Measurements from ENCODE around the gene GPR173.

Gene GPR173

DNA sequence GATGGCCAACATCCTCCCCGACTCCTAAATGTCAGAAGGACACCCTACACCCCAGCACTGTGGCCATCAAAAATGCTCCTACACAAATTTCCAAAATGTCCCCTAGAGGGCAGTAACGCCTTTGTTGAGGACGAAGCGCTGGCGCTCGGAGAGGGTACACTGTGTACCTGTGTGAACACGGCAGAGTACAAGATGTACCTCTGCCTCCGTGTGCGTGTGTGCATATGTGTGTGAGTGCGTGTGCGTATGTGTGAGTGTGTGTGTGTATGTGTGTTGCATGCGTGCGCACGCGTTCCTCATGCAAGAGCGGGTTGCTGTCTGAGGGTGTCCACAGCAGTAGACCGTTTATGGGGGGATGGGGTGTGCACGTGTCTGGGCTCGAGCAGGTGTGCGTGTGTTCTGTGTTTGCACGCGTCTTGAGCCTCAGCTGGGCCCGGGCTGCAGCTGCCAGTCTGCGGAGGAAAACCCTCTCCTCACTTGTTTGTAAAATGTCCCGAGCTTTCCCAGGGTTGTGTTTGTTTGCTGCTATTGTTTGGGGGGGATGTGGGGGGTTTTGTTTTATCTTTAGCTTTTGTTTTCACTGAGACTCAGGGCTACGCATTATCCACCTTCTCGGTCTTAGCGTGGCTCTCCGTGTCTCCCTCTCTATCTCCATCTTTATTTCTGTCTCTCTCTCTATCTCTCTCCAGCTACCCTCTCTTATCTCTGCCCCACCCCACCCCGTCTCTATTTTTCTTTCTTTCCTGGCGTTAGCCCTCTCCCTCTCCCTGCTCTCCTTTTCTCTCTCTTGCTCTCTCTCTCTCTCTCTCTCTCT lies 23.2 kb downstream of the GPR173 start:
- peak; percentile 52 for DNase-seq

DNA sequence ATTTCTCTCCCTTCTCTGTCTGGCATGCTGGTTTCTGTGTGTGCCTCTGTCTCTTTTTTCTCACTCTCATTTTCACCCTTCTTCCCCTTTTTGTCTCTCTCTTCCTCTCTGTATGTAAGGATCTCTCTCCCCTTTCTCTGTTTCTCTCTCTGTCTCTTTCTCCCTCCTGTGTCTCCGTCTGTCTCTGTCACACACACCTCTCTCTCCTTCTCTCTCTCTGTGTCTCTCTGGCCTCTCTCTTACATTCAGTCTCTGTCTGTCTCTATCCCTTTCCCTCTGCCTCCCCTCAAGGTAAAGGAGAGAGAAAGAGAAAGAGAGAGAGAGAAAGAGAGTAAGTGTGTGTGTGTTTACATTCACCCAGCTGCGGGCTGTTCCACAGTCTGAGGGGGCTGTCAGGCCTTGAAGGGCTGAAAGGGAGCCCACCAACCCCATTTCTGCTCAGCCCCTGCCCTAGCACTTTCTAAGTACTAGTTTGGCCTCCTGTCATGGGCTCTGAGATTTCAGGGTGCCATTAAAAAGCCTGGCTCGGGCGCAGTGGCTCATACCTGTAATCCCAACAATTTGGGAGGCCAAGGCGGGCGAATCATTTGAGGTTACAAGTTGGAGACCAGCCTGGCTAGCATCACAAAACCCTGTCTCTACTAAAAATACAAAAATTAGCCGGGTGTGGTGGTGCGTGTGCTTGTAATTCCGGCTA lies 24.0 kb downstream of the GPR173 start:
- DNase-seq = no peak

DNA sequence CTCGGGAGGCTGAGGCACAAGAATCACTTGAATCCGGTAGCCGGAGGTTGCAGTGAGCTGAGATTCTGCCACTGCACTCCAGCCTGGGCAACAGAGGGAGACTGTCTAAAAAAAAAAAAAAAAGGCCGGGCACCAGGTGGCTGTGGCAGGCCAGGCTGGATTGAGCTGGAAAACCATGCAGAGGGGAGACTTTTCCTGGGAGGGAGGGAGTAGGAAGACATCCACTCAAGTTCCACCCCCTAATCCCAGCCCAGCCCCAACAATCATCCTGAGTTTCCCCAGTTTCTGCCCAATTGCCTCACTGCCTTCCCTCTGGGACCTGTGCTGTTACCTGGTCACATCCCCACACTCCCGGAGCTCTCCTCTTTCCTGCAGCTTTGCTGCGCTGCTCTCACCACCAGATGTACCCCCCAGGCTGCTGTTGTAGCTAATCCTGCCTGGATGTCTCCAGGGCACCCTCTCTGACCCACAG lies 24.6 kb downstream of the GPR173 start:
- DNase-seq = no peak

DNA sequence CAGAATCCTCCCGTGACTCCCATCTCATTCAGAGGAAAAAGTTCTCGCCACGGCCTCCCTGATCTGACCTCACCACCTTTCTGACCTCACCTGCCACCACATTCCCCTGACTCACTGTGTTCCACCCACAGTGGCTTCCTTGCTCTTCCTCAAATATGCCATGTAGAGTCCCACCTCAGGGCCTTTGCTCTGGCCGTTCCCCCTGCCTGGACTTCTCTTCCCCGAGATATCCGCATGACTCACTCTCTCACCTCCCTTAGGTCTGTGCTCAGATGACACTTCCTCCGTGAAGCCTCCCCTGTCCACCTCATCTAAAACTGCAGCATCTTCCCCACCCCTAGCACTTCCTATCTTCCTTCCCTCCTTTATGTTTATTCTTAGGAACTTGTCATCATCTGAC lies 26.4 kb downstream of the GPR173 start:
- DNase-seq = no peak

DNA sequence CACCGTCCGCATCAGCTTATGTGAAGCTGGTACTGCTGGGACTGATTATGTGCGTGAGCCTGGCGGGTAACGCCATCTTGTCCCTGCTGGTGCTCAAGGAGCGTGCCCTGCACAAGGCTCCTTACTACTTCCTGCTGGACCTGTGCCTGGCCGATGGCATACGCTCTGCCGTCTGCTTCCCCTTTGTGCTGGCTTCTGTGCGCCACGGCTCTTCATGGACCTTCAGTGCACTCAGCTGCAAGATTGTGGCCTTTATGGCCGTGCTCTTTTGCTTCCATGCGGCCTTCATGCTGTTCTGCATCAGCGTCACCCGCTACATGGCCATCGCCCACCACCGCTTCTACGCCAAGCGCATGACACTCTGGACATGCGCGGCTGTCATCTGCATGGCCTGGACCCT lies 28.1 kb downstream of the GPR173 start:
- no peak for DNase-seq

DNA sequence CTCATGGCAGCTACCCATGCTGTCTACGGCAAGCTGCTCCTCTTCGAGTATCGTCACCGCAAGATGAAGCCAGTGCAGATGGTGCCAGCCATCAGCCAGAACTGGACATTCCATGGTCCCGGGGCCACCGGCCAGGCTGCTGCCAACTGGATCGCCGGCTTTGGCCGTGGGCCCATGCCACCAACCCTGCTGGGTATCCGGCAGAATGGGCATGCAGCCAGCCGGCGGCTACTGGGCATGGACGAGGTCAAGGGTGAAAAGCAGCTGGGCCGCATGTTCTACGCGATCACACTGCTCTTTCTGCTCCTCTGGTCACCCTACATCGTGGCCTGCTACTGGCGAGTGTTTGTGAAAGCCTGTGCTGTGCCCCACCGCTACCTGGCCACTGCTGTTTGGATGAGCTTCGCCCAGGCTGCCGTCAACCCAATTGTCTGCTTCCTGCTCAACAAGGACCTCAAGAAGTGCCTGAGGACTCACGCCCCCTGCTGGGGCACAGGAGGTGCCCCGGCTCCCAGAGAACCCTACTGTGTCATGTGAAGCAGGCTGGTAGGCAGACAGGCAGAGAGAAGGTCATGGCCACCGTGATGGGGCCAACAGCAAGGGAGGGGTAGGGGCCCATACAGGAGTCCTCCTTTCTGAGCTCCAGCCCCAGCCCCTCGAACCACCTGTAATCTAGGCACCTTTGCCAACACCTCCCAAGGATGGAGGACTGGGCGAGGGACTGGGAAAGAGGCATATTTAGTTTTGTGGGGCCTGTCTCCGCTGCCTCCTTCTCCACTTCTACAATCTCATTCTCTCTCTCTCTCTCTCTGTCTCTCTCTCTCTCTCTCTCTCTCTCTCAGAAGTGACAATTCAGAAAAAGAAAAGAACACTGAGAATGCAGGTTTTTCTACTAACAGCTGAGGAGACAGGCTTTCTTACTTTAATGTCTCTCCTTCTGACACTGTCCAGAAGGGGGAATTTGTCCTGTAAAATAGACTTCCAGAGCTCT lies 28.9 kb downstream of the GPR173 start:
- no peak for DNase-seq

DNA sequence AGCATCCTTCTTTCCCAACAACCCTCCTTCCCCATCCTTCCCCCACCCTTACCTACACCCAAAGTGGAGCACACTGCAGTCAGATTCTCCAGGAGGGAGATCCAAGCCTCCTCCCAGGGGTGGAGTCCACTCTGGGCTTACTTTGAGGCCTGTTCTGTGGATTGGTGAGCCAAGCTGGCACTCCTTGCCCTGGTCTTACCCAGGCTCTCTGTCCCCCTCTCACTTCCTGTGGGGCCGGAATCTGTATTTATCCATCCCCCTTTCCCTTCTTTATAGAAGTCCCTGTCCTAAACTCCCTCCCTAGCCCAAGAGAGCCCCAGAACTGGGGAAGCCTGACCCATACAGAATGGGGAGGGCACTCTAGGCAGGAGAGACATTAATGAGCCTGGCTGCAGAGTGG lies 30.4 kb downstream of the GPR173 start:
- DNase-seq = no peak

DNA sequence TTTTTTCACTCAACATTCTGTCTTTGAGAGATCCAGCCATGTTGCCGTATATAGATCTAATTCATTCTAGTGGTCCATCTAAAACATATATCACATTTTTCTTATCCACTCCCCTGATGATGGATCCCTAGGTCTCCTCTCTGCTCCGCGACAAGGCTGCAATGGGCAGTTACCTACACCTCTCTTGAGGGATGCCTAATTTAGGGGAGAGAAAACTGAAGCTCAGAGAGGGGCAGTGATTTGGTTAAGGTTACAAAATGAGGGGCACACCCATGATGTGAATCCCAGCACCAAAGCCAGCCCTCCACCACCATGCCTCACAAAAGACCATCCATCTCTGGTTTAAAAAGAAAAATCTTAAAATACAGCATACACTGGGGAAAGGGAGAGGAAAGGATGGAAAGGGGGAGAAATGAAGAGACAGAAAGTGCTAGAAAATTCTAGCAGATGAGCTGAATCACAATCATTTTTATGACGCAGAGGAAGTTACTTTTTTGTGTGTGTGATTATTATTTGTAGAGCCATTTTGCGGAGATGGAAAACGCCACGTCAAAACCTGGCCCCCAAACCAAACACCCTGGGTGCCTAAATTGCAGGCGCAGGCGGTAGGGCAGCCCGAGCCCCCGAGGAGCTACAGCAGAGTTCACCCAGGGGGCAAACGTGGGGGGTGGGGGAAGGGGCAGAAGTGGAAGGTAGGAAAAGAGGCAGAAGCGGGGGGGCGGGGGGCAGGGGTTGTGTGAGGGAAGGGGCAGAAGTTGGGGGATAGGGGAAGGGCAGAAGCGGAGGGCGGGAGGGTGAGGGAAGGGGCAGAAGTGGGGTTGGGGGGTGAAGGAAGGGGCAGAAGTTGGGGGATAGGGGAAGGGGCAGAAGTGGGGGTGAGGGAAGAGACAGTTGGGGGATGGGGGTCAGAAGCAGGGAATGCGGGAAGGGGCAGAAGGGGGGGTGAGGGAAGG lies 32.3 kb downstream of the GPR173 start:
- no peak for DNase-seq

DNA sequence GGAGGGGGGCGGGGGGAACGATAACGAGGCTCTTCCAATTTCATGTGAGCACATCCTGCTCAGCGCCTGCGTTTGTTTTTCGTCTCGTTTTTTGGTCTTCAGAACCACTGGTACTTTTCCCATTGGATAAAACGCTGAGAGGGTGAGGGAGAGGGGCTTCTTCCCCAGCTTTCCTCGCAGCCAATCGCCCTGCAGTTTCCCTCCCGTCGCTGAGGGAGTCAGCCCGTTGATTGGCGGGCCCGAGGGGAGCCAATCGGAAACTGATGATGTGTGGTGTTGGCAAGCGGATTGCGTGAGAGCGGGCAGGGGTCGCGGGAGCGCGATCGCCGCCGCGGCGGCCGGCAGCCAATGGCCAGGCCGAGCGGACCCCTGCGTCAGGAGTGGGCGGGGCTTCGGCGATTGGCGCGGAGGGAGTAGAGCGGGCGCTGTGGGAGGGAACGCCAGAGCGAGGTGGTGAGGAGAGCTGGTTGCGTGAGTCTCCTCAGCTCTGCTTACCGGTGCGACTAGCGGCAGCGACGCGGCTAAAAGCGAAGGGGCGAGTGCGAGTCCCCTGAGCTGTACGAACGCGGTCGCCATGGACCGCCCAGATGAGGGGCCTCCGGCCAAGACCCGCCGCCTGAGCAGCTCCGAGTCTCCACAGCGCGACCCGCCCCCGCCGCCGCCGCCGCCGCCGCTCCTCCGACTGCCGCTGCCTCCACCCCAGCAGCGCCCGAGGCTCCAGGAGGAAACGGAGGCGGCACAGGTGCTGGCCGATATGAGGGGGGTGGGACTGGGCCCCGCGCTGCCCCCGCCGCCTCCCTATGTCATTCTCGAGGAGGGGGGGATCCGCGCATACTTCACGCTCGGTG lies 33.6 kb downstream of the GPR173 start, which contains the start of gene TSPYL2:
TSS of gene TSPYL2 (plus strand) at position 443 of the 848 bp plus-strand sequence. CDS start at position 575, 132 bp downstream.
- DNase-seq = peak; percentile 90

DNA sequence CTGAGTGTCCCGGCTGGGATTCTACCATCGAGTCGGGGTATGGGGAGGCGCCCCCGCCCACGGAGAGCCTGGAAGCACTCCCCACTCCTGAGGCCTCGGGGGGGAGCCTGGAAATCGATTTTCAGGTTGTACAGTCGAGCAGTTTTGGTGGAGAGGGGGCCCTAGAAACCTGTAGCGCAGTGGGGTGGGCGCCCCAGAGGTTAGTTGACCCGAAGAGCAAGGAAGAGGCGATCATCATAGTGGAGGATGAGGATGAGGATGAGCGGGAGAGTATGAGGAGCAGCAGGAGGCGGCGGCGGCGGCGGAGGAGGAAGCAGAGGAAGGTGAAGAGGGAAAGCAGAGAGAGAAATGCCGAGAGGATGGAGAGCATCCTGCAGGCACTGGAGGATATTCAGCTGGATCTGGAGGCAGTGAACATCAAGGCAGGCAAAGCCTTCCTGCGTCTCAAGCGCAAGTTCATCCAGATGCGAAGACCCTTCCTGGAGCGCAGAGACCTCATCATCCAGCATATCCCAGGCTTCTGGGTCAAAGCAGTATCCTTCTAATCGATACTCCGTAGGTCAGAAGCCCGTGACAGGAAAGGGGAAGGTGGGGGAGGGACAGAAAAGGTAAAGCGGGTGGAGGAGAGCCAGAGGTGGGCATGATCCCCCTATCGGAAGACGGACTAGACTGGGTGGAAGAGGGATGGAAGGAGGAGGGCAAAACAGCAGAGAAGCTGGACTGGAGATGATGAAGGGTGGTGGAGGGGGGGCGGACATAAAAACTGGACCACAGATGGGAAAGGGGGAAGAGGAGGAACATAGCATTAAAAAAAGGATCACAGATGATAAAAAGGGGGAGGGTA lies 34.4 kb downstream of the GPR173 start:
- DNase-seq = no peak

DNA sequence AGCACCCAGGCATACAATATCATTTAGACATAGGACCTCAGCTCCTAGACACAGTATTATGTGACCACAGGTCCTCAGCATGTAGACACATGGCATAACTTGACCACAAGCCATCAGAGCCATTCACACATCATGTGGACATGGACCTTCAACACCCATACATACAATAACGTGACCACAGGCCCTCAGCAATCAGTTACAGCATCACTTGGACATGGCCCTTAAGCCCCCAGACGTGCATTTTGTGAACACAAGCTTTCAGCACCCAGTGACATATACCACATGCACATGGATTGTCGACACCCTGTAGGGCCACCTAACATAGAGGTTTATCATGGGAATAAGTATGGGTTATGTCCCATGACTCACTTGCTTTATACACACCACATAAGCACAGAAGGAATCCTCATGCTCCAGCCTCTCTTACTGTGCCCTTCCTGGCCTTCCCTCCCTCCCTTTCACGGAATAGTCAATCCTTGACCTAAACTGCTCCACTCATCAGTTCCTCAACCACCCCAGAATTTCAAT lies 35.5 kb downstream of the GPR173 start:
- no peak for DNase-seq

DNA sequence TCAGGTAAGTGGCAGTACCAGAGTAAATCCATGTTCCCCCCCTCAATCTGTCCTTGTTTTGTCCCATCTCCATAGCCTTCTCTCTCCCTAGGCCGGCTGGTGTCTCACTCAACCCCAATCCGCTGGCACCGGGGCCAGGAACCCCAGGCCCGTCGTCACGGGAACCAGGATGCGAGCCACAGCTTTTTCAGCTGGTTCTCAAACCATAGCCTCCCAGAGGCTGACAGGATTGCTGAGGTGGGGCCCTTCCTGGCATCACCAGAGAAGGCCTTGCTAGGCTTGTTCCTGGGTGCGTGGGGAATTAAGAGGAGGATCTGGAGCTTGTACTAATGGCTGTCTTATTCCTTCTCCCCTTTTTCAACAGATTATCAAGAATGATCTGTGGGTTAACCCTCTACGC lies 36.3 kb downstream of the GPR173 start:
- DNase-seq = no peak

DNA sequence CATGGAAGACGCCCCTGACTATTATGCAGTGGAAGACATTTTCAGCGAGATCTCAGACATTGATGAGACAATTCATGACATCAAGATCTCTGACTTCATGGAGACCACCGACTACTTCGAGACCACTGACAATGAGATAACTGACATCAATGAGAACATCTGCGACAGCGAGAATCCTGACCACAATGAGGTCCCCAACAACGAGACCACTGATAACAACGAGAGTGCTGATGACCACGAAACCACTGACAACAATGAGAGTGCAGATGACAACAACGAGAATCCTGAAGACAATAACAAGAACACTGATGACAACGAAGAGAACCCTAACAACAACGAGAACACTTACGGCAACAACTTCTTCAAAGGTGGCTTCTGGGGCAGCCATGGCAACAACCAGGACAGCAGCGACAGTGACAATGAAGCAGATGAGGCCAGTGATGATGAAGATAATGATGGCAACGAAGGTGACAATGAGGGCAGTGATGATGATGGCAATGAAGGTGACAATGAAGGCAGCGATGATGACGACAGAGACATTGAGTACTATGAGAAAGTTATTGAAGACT lies 37.2 kb downstream of the GPR173 start:
- DNase-seq = no peak

DNA sequence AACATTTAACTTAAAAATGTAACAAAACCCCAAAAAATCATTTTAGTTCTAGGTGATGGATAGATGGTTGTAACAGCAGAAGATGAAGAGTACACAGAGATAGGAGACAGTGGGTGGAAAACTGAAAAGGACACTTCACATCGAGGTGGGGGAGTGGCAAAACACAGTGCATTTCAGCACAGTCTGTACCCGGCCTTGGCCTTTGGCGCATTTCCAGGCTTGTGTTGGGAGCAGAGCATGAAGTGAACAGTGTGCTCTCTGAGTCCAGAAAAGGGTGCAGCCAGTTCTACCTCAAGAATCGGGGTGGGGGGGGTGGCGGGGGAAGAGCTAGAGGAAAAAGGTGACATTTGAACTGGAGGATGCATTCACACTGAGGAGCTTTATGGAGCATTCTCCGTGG lies 37.9 kb downstream of the GPR173 start:
- DNase-seq = no peak

DNA sequence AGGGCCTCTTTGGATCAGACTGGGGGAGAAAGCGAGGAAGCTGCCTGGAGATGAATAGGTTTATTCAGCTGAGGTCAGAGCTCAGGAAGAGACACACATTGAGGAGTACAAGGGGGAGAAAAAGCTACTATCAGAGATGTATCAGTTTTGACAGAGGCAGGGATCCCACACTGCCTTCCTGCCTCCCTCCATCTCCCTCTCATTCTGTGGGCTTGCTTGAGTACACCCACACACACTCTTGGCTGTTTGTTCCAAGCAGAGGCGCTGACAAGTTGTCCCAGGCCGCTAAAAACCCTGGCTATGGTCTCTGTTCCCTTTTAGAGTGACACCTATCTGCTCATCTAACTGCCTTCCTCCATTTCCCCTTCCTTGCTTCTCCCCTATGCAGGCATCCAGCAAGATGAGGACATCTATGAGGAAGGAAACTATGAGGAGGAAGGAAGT lies 38.8 kb downstream of the GPR173 start:
- no peak for DNase-seq

DNA sequence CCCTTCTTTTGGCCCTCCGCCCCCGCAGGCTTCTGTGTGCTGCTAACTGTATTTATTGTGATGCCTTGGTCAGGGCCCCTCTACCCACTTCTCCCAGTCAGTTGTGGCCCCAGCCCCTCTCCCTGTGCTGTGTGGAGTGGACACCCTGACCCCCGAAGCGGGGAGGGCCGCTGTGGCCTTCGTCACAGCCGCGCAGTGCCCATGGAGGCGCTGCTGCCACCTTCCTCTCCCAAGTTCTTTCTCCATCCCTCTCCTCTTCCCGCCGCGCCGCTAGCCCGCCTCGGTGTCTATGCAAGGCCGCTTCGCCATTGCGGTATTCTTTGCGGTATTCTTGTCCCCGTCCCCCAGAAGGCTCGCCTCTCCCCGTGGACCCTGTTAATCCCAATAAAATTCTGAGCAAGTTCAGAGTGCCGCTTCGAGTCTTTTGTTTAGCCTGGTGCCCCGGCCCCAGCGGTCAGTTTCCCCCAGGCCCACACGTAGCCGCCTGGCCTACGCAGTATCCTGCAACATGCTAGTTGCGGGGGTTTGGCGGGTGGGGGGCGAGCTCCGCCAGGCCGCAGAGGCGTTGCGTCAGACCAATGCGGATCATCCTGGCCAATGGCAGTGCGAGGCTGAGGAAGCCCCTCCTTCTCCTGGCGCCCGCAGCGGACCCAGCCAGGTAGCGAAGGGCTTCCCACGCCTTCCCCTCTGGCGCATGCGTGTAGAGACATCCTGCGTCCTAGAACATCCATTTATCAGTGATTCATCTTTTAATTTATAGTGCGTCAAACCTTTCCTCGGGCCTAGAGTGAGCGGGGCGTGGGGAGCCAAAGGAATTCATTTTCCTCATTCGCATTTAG lies 39.8 kb downstream of the GPR173 start:
- no peak for DNase-seq

DNA sequence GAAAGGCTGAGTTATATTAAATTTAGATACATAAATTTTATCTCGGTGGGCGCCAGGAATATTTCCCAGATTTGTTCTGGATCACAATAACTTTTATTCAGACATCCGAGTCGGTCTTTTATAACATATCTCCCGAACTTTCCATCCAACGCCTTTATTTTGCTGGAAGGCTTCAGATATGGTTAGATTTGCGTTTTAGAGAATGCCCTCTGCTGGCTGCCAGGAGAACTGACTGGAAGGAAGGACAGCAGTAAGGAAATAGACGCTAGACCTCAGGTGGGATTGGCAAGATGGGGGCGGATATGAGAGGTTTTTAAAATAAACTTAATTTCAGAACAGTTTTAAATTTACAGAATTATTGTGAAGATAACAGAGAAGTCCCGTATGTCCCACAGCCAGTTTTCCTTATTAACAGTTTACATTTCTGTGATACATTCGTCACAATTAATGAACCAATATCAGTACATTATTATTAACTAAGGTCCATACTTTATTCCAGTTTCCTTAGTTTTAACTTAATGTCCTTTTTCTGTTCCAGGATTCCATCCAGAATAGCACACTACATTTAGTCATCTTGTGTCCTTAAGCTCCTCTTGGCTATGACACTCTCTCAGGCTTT lies 40.7 kb downstream of the GPR173 start:
- DNase-seq = no peak

DNA sequence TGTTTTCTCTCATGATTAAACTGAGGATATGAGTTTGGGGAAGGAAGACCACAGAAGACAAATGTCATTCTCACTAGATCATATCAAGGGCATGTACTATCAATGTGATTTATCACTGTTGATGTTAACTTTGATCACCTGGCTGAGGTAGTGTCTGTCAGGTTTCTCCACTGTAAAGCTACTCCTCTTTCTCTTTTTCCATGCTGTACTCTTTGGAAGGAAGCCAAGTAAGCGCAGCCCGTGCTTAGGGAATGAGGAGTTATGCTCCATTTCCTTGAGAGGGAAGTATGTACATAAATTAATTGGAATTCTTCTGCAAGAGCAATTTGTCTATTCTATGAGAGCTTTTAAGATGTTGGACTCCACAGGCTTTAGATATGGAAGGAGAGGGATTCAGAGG lies 41.3 kb downstream of the GPR173 start:
- no peak for DNase-seq

Measured in GDM1 (cell line).